HCT116 (cell line): ENCODE measurements around the gene PHF21A. TPM values are rescaled to one million over a fixed set of nuclear protein-coding genes. Genes with fewer than 3 reads are reported as not detected.

Experiments
- ATAC-seq: fragments of 200-7000 bp; cut with Tn5 transposase; 2 replicates; pipeline ENCODE4 v1.9.1; 2020; ENCODE audit warnings: mild to moderate bottlenecking, moderate library complexity
- BruUV-seq: library from RNA; stranded (reverse); fragments of 400-500 nt; replicated peaks from 2 replicates; lab custom pipeline; 2021; lab: Mats Ljungman, UMichigan
- CTCF ChIA-PET: fragments of 300-600 bp; sonication (Branson Sonifier 250); formaldehyde crosslinking; loops from one replicate; lab custom pipeline; 2021; ENCODE audit warnings: antibody characterized with exemption; lab: Charles Lee
- POLR2A ChIA-PET: fragments of 300-600, 350-600 bp; sonication (Branson Sonifier 250); formaldehyde crosslinking; loops from one replicate; lab custom pipeline; 2021; ENCODE audit warnings: antibody characterized with exemption; lab: Charles Lee
- RAD21 ChIA-PET, 2 experiments: fragments of 300-600 bp; sonication (Branson Sonifier 250); formaldehyde crosslinking; loops; one replicate each; lab custom pipeline; 2023; ENCODE audit warnings: low total read pairs in 2 of 2; ENCODE audit not compliant: uncharacterized antibody in 2 of 2, unreplicated experiment in 2 of 2, low non-redundant PET in 1 of 2; lab: Charles Lee
- DNase-seq: peaks from one replicate; pipeline ENCODE4 v3.0.0-alpha.2; 2010; ENCODE audit warnings: low read depth, low spot score
- H2AFZ ChIP-seq: fragments of 200-600 bp; shearing (Covaris generic), sonication (generic); 2 replicates; pipeline ENCODE4 v1.6.1; 2017; ENCODE audit warnings: low read depth, mixed run types, mixed read lengths, antibody characterized with exemption, low read length; ENCODE audit not compliant: poor library complexity, severe bottlenecking
- H3K27ac ChIP-seq: 2 replicates; pipeline ENCODE4 v1.5.1; 2012; ENCODE audit warnings: low read depth, low read length
- H3K27me3 ChIP-seq: fragments of 200-600 bp; sonication (generic); 2 replicates; pipeline ENCODE4 v1.6.1; 2016; ENCODE audit warnings: mixed run types, low read length, mixed read lengths; ENCODE audit not compliant: insufficient read depth
- H3K36me3 ChIP-seq, 2 experiments: fragments of 200-500 bp in 1 of 2; fragments of 200-600 bp in 1 of 2; sonication (Bioruptor generic) in 1 of 2; sonication (generic) in 1 of 2; 2 replicates each; pipeline versions ENCODE4 v1.5.1 to v1.6.1; 2014 to 2016; ENCODE audit warnings: low read length in 2 of 2, inconsistent platforms in 1 of 2, mixed read lengths in 1 of 2, mixed run types in 1 of 2; ENCODE audit not compliant: insufficient read depth in 2 of 2, control insufficient read depth in 1 of 2
- H3K4me1 ChIP-seq, 2 experiments: fragments of 200-600 bp in 1 of 2; sonication (generic) in 1 of 2; 2 replicates each; pipeline versions ENCODE4 v1.5.1 to v1.6.1; 2012 to 2017; ENCODE audit warnings: low read length in 2 of 2, inconsistent platforms in 1 of 2, mild to moderate bottlenecking in 1 of 2, mixed read lengths in 1 of 2, mixed run types in 1 of 2, moderate library complexity in 1 of 2; ENCODE audit not compliant: insufficient read depth in 2 of 2, control insufficient read depth in 1 of 2
- H3K4me2 ChIP-seq: fragments of 200-600 bp; sonication (generic); 2 replicates; pipeline ENCODE4 v1.6.1; 2017; ENCODE audit warnings: mixed run types, low read length, mixed read lengths
- H3K4me3 ChIP-seq, 2 experiments: fragments of 200-600 bp in 1 of 2; sonication (generic) in 1 of 2; replicated peaks in 1 of 2; 2 replicates each; pipeline ENCODE4 v1.5.1; 2011 to 2016; ENCODE audit warnings: low read length in 2 of 2, control low read depth in 1 of 2, low read depth in 1 of 2, mild to moderate bottlenecking in 1 of 2, mixed read lengths in 1 of 2, mixed run types in 1 of 2
- H3K79me2 ChIP-seq: fragments of 200-600 bp; sonication (generic); 2 replicates; pipeline ENCODE4 v1.6.1; 2017; ENCODE audit warnings: mild to moderate bottlenecking, mixed run types, low read length, moderate library complexity, mixed read lengths; ENCODE audit not compliant: insufficient read depth
- H3K9ac ChIP-seq: fragments of 200-600 bp; sonication (generic); 2 replicates; pipeline ENCODE4 v1.6.1; 2016; ENCODE audit warnings: low read length, mixed read lengths
- H3K9me2 ChIP-seq: fragments of 200-600 bp; sonication (generic), shearing (Covaris generic); 2 replicates; pipeline ENCODE4 v1.6.1; 2017; ENCODE audit warnings: mixed run types, mild to moderate bottlenecking, moderate library complexity; ENCODE audit not compliant: insufficient read depth
- H3K9me3 ChIP-seq, 2 experiments: fragments of 200-500 bp in 1 of 2; fragments of 200-600 bp in 1 of 2; sonication (Bioruptor generic) in 1 of 2; sonication (generic) in 1 of 2; 2 replicates each; pipeline ENCODE4 v1.6.1; 2014 to 2017; ENCODE audit warnings: low read length in 2 of 2, mixed read lengths in 2 of 2, inconsistent platforms in 1 of 2, low read depth in 1 of 2, mild to moderate bottlenecking in 1 of 2, mixed run types in 1 of 2, moderate library complexity in 1 of 2; ENCODE audit not compliant: control insufficient read depth in 1 of 2, insufficient read depth in 1 of 2
- H4K20me1 ChIP-seq: fragments of 200-600 bp; sonication (generic), shearing (Covaris generic); 2 replicates; pipeline ENCODE4 v1.6.1; 2017; ENCODE audit warnings: mixed run types, mild to moderate bottlenecking, moderate library complexity; ENCODE audit not compliant: insufficient read depth
- CBX3 ChIP-seq: IDR thresholded peaks from 2 replicates; pipeline ENCODE4 v1.6.1; 2012; ENCODE audit warnings: low read depth
- CEBPB ChIP-seq: IDR thresholded peaks from 2 replicates; pipeline ENCODE4 v1.6.1; 2012; ENCODE audit warnings: low read depth
- EGR1 ChIP-seq: IDR thresholded peaks from 2 replicates; pipeline ENCODE4 v1.6.1; 2012; ENCODE audit warnings: low read depth
- ELF1 ChIP-seq: IDR thresholded peaks from 2 replicates; pipeline ENCODE4 v1.6.1; 2012; ENCODE audit warnings: low read depth, borderline replicate concordance
- EZH2 ChIP-seq: fragments of 200-600 bp; sonication (generic); IDR thresholded peaks from 2 replicates; pipeline ENCODE4 v1.6.1; 2017; ENCODE audit warnings: antibody characterized with exemption, mixed run types
- EZH2phosphoT487 ChIP-seq: fragments of 200-600 bp; IDR thresholded peaks from 2 replicates; pipeline ENCODE4 v1.6.1; 2018; ENCODE audit warnings: antibody characterized with exemption, borderline replicate concordance
- JUND ChIP-seq: IDR thresholded peaks from 2 replicates; pipeline ENCODE4 v1.6.1; 2012
- POLR2A ChIP-seq: IDR thresholded peaks from 2 replicates; pipeline ENCODE4 v1.7.0; 2011; ENCODE audit warnings: borderline replicate concordance; ENCODE audit not compliant: insufficient read depth, insufficient read length; ENCODE audit errors: extremely low read depth
- POLR2AphosphoS5 ChIP-seq: IDR thresholded peaks from 2 replicates; pipeline ENCODE4 v1.6.1; 2011; ENCODE audit warnings: mild to moderate bottlenecking, low read depth, low read length, moderate library complexity
- RAD21 ChIP-seq: IDR thresholded peaks from 2 replicates; pipeline ENCODE4 v1.6.1; 2012; ENCODE audit warnings: low read depth, mild to moderate bottlenecking
- REST ChIP-seq: IDR thresholded peaks from 2 replicates; pipeline ENCODE4 v1.6.1; 2012; ENCODE audit warnings: low read depth
- SIN3A ChIP-seq: IDR thresholded peaks from 2 replicates; pipeline ENCODE4 v1.6.1; 2012; ENCODE audit warnings: low read depth
- SRF ChIP-seq: IDR thresholded peaks from 2 replicates; pipeline ENCODE4 v1.6.1; 2012; ENCODE audit warnings: low read depth
- TCF7L2 ChIP-seq: IDR thresholded peaks from 2 replicates; pipeline ENCODE4 v1.7.0; 2011; ENCODE audit warnings: borderline replicate concordance, inconsistent platforms; ENCODE audit not compliant: insufficient read depth, insufficient read length; ENCODE audit errors: extremely low read depth
- YY1 ChIP-seq: IDR thresholded peaks from 2 replicates; pipeline ENCODE4 v1.6.1; 2011; ENCODE audit warnings: low read length, low read depth, moderate library complexity, mild to moderate bottlenecking; ENCODE audit not compliant: insufficient replicate concordance; ENCODE audit errors: extremely low read depth
- ZBTB33 ChIP-seq: IDR thresholded peaks from 2 replicates; pipeline ENCODE4 v1.6.1; 2011; ENCODE audit warnings: mild to moderate bottlenecking, low read length, moderate library complexity; ENCODE audit not compliant: insufficient replicate concordance; ENCODE audit errors: extremely low read depth
- ZNF274 ChIP-seq: fragments of 200-500 bp; sonication (Bioruptor generic); IDR thresholded peaks from 2 replicates; pipeline ENCODE4 v1.6.1; 2014; ENCODE audit warnings: mild to moderate bottlenecking, low read depth, low read length, inconsistent platforms
- intact Hi-C: fragments of 100-400 bp; cut with micrococcal nuclease; formaldehyde crosslinking; loops from 2 replicates; pipeline ENCODE4 v1.10.0; 2022
- total RNA-seq: library from RNA; stranded (reverse); gene quantifications from one replicate; pipeline ENCODE4 v1.2.1, GENCODE V29; 2021; ENCODE audit not compliant: unreplicated experiment
- TF ChIP-seq, protein P1 (sequence below), 3 experiments: fragments of 200-600 bp in 1 of 3; sonication (generic) in 1 of 3; IDR thresholded peaks in 2 of 3; conservative IDR thresholded peaks in 1 of 3; 2 replicates each; pipeline ENCODE4 v1.5.1; 2012 to 2017; ENCODE audit warnings: low read depth in 2 of 3, low read length in 2 of 3, antibody characterized with exemption in 1 of 3, borderline replicate concordance in 1 of 3, control low read depth in 1 of 3, mild to moderate bottlenecking in 1 of 3, mixed read lengths in 1 of 3, mixed run types in 1 of 3, moderate library complexity in 1 of 3; ENCODE audit not compliant: insufficient read depth in 1 of 3
- TF ChIP-seq, protein P2 (sequence below): IDR thresholded peaks from 2 replicates; pipeline ENCODE4 v1.6.1; 2012
- TF ChIP-seq, protein P3 (sequence below): IDR thresholded peaks from 2 replicates; pipeline ENCODE4 v1.6.1; 2012

The PHF21A gene
- total RNA-seq, 1 experiment from 2014 or later: 27.0 TPM

- H3K79me2 ChIP-seq: peaks cover 14% of the 10 kb centered on the region
- H3K4me3 ChIP-seq: no peak overlapping the region
- H2AFZ ChIP-seq: no peak overlapping the region
- H4K20me1 ChIP-seq: no peaks in the 10 kb centered on the region
- POLR2A ChIA-PET: no interaction called here
- no peak overlapping the region for H3K9ac ChIP-seq
- RAD21 ChIA-PET: no interaction called here
- no peak overlapping the region for H3K4me2 ChIP-seq
- H3K27me3 ChIP-seq: no peaks in the 10 kb centered on the region
- intact Hi-C loops: no loop called here
- CTCF ChIA-PET: no interaction called here
- H3K4me1 ChIP-seq: peaks cover 9 to 24% of the 10 kb centered on the region in 2 experiments
- DNase-seq (no peak), ATAC-seq (no peak)
- no peaks in the 10 kb centered on the region for H3K9me3 ChIP-seq
- BruUV-seq: no TSS peak
- H3K9me2 ChIP-seq: no peaks in the 10 kb centered on the region
- TF ChIP-seq POLR2A (no peak), ZBTB33 (no peak), CEBPB (no peak), EZH2phosphoT487 (no peak), ELF1 (no peak), EGR1 (no peak), ZNF274 (no peak), CBX3 (no peak), TCF7L2 (no peak), SIN3A (no peak), SRF (no peak), YY1 (no peak), POLR2AphosphoS5 (no peak), REST (no peak), RAD21 (no peak), EZH2 (no peak), JUND (no peak)
- TF ChIP-seq, protein P1, sequence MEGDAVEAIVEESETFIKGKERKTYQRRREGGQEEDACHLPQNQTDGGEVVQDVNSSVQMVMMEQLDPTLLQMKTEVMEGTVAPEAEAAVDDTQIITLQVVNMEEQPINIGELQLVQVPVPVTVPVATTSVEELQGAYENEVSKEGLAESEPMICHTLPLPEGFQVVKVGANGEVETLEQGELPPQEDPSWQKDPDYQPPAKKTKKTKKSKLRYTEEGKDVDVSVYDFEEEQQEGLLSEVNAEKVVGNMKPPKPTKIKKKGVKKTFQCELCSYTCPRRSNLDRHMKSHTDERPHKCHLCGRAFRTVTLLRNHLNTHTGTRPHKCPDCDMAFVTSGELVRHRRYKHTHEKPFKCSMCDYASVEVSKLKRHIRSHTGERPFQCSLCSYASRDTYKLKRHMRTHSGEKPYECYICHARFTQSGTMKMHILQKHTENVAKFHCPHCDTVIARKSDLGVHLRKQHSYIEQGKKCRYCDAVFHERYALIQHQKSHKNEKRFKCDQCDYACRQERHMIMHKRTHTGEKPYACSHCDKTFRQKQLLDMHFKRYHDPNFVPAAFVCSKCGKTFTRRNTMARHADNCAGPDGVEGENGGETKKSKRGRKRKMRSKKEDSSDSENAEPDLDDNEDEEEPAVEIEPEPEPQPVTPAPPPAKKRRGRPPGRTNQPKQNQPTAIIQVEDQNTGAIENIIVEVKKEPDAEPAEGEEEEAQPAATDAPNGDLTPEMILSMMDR (IDR thresholded peaks at IDR 0.05 in 2 of 3, conservative IDR thresholded peaks at IDR 0.05 in 1 of 3; ENCODE audit: borderline replicate concordance in 1 of 3, insufficient read depth in 1 of 3, low read depth in 2 of 3, low read length in 2 of 3): no peak
- TF ChIP-seq, protein P2, sequence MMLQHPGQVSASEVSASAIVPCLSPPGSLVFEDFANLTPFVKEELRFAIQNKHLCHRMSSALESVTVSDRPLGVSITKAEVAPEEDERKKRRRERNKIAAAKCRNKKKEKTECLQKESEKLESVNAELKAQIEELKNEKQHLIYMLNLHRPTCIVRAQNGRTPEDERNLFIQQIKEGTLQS: no peak
- TF ChIP-seq, protein P3, sequence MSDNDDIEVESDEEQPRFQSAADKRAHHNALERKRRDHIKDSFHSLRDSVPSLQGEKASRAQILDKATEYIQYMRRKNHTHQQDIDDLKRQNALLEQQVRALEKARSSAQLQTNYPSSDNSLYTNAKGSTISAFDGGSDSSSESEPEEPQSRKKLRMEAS: no peak
- no peak overlapping the region for H3K27ac ChIP-seq
- H3K36me3 ChIP-seq: peaks cover 0 to 32% of the 10 kb centered on the region in 2 experiments
These were observed 195.3 kb downstream of the PHF21A start for GRCh38 chr11:45926001-45926401.
